Hepatic stellate cell (primary cell): ENCODE measurements around the gene TVP23C.
A peak's percentile ranks its signal among the peaks of the same experiment; 100 is the strongest.

Source experiments
- DNase-seq: peaks from one replicate; pipeline ENCODE4 v3.0.0; 2011; ENCODE audit warnings: low spot score

TVP23C gene

DNA sequence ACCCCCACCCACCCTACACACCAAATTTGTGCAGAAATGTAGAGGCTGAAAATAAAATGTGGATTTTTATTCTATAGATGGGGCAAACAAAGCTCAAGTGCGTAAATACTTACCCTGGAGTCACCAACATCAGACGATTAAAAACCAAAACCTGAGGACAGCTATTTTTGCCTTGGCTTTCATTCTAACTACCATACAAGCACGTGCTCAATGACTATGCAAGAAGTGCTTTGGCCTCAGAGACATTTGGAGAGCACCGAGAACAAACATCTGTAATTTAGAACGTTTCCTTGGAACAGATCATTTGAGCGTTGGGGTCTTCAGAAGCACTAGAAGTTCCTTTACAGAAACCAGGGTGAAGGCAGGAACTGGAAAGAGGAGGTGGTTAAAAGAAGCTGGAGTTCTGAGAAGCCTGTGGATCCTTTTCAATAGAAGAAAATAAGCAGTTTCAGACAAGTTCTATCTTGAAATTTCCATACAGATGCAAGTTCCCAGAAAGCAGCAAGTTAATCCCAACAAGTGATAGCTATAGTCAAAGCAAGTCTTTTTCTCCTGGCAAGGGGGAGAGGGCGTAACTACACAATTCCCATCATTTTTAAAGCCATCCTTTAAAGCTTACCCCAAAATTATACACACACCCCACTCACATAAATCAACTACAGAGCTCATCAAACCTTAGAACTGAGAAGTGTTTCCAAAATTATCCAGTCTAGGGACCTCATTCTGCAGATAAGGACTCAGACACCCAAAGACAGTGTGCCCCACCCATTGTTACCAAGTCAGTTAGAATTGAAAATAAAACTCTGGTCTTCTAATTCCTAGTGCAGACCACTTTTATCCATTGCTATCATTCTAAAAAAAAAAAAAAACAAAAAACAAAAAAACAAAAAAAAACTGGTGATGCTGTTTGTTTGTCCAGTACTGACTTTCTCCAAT, 66.3 kb downstream of the TVP23C start:
- DNase-seq = no peak

DNA sequence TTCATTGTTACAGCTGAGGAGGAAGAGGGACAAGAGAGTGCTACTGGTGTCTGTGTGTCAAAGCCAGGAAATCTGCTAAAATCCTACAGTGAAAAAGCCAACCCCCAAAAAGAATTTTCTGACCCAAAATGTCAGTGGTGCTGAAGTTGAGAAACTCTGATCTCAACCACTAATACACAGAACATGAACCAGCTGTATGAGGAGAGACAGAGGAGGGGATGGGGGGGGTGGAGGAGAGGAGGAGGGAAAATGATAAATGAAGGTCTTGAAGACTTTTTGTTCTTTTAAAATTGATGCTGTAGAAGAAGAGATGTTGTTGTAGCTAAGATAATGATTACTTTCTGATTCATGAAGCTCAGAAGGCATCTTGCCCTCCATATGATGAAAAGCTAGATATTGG, 68.5 kb downstream of the TVP23C start:
- DNase-seq = no peak

DNA sequence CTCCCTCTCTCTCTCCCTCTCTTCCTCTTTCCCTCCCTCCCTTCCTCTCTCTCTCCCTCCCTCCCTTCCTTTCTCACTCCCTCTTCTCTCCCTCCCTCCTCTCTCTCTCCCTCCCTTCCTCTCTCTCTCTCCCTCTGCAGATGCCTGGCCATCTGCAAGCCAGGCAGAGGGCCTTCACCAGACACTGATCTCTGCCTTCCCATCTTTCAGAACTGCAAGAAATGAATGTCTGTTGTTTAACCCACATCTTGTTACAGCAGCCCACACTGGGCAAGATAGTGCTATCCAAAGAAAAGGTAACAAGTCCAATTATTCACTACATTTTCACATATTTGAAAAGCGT, 69.6 kb downstream of the TVP23C start:
- no peak for DNase-seq

DNA sequence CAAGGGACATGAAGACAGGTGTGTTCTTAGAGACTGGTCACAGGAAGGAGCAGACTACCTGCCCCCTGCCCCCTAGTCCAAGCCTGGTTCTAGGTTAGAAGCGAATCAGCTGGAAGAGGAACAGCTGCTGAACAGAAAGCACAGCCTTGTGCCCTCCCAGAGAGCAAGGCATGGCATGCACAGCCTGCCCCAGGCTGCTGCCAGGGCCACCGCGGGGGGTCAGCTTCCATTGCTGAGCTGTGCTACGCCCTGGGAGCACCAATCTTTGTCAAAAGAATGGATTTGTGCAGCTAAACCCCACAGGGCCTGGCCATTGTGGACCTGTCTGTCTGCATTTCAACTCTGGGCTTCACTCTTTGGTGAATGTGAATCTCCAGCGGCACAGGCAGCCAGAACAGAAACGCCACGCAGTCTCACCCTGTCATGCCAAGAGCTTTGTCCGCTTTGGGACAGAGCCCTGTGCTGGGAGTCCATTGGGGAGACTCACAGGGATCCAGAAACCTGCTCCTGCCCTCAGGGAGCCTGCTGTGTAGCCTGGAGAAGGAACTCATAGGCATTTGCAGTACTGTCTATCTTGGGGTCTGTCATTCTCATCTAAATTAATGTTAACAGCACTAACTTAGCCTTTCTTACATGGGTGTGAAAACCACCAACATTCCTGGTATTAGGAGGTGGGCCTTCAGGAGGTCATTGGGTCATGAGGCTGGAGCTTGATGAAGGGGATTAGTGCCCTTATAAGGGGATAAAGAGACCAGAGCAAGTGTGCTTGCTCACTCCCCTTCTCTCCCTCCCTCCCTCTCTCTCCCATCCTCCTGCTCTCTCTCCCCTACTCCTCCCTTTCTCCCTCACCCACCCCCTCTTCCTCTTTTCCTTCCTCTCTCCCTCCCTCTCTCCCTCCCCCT, 70.2 kb downstream of the TVP23C start:
- no peak for DNase-seq

DNA sequence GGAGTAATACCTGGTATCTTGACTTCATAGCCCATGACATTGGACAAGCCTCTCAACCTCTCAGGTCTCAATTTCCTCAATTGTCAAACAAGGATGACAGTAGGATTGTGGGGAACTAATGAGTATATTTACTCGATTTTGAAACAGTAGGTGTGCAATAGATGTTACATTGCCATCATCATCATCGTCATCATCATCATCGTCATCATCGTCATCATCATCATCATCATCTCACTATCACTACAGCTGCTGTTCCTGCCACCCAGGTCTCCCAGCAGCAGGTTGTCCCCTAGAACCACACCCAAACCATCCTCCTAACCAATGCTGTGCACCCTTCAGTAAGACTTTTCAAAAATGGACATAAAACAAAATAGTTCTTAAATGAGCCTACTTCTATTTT, 71.1 kb downstream of the TVP23C start:
- DNase-seq = no peak

DNA sequence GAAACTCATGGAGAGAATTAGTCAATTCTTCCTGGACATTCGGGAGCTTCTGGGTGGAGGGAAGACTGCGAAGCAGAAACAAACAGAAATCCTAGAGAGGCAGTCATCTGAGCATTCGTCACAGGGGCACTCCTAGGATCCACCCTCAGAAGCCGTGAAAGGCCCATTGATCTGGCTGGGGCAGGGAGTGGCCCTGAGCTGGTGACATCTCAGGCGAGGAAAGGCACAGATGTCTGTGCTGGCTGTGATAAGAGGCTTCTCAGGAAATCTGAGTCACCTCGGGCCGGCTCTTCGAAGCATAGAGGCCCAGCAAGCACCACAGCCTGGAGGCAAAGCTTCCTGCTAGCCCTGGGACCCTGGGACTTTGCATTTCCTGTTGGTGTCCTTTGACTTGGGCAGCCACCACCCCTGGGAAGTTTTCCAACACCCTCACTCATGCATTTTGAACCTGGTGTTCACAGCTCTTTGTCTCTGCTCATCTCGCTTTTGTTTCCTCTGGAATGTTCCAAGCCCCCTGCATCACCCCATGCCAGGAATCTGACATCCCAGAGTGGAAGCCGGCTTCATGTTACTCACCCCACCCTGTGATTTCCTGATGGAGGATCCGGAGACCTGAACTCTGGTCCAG, 72.5 kb downstream of the TVP23C start:
- peak; percentile 71 for DNase-seq

DNA sequence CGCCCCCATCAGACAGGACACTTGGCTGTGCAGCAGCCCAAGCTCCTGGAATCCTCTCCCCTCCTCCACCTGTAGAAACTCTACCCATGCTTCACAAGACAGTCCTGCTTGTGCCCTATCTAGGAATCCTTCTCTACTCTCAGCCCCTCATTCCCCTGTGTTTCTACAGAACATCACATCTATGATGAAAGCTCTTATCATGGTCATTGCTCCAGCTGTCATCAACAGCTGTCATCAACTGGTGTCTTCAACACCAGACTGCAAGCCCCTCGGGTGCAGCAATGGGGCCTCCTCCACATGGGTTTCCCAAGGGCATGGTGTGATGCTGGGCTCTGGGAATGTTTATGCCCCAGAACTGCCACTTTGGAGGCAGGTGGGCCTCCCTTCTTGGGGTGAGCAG, 74.7 kb downstream of the TVP23C start:
- DNase-seq = no peak

DNA sequence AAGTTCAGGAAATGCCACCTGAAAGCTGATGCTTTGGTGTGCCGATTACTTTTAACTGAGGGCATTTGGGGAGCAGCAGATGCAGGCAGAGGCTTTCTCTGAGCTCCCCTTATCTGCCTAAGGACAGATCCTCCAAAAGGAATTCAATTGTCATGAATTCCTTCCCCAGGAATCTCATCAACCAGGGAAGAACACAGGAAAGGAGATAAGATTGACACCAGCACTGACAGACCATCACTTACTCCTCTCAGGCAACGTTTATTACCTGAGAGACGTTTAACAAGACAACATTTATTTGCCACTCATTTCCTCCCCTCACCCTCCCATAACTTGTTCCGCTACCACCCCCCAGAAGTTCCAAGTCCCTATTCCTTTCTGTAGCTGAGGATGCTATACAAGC, 78.2 kb downstream of the TVP23C start:
- DNase-seq = no peak

DNA sequence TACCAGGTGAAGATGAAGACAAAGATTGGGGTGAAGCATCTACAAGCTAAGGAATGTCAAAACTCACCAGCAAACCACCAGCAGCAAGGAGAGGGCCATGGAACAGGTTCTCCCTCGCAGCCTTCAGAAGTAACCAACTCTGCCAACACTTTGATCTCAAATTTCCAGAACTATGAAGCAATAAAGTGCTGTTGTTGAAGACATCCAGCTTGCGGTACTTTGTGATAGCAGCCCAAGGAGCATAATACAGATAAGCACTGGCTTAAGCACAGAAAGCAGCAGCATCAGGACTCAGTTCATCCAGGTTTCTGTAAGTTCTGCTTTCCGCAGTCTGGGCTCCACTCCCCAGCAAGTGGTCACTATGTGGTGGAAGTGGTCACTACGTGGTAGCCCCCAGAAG, 79.9 kb downstream of the TVP23C start:
- DNase-seq = no peak

DNA sequence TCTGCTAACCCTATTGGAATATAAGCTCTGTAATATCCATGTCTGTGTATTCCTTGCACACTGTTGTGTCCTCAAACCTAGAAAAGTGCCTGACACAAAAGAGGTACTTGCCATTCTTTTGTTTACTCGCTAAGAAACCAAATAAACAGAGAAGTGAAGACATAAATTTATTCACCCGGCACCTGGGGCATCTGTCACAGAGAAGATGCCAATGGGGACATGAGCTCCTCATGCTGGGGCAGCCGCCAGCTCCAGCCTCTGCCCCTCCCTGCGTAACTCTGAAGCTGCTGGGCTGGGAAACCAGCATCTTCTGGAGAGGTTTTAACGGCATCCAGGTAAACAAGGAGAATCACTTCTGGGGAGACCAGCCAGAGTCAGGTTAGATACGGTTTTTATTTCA, 80.8 kb downstream of the TVP23C start:
- no peak for DNase-seq

DNA sequence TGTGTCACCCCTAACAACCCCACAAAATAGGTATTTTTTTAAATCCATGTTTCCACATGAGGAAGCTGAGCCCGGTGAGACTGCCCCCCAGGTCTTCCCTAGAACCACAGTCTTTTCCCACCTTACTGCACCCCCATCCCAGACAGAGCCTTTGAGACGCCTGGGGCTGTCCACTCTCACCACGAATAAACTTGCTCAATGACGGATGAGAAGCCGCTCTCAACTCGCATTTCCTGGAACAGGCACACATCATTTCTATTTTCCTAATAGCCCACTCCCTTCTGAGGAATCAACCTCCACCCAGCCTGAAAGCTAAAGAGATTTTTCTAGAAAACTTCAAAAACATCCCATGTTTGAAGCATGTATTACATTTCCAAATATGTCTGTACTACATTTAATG, 81.8 kb downstream of the TVP23C start:
- no peak for DNase-seq

DNA sequence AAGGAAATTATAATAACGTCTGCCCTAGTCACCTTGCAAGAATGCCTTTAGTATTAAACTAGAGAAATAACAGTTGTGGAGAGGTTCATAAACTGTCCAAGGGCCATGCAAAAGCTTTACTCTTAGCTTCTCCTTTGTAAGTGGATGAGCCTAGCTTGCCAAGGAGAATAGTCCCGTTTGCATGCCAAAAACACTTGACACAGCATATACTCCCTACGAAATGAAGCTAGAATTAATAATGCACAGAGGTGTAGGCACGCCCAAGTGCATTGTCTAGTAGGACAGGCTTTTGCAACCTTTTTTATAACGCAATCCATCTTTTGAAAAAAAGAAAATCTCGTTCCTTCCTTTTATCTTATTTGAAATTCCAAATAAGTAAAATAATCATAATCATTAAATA, 83.1 kb downstream of the TVP23C start:
- no peak for DNase-seq

DNA sequence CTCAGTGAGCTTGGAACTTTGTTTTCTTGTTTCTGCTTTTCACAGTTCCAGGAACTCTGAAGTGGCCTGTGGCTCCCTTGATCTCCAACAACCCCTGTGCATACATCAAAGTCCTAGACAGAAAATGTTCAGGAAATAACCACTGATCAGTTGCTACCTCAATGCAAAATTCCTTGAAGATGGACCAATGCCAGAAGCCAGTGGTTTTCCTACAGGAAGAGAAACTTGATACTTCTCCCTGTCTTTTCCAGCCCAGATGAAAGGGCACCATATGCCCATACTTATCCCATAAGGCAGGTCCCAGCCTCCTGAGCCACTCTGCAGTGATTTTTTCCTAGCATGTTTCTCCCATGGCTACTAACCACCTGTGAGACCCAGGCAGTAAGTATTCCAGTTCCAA, 83.6 kb downstream of the TVP23C start:
- DNase-seq = no peak

DNA sequence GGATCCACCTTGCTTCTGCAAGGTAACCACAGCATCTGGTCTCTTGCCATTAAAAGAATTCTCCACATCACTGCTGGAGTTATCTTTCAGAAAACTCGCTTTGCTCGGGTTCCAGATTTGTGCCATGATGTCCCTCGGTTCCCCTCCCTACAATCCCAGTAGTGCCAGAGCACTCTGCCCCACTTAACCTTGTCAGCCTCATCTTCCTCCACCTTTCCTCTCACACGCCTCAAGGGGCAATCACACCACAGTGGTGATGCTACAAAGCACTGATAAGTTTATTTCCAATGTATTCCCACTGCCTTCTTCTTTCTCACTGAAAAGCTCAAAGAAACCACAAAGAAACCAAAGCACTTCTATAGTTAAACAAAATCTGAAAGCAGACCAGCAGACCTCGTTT, 84.4 kb downstream of the TVP23C start:
- DNase-seq = no peak

DNA sequence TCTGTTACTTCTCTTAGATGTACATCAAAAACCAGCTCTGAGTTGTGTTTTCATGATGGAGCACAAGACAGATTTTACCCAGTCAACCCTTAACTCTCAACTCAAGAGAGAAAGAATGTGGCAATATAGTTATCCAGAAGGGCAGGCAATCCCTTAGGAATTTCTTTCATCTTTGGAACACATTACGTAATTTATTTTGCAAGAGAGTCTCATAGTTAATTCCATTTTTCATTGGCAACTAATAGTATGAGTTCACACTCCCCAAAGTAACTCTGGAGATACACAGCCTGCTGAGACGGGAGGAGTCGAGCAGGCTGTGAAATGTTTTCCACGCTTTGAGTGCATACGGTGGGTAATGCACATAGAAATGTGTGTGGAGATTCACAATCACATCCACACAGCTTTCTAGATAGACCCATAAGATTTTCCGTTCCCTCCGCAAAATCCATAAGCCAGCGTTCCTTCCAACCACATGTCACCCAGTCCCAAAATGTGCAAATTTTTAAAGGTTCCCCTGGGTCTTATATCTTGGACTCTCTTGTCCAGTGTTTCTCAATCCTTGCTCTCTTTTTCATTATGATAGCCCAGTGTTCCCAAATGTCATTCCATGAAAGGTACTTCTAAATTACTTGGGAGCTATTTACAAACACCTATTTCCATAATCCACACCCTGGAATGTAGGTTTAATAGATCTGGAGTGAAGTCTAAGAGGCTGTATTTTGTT, 87.5 kb downstream of the TVP23C start:
- no peak for DNase-seq

DNA sequence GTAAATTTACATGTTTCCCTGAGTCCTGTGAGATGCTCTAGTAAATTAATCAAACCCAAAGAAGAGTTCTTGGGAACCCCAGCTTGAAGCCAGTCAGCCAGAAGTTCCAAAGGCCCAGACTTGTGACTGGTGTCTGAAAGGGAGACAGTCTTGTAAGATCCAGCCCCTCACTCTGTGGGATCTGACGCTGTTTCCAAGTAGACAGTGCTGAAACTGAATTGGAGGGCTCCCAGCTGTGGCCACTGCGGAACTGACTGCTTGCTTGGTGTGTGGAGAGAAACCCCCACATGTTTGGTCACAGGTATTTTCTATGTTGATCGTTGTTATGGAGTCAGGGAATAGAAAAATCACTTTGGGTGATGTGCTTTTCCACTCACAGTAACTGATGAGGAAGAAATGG, 90.4 kb downstream of the TVP23C start:
- DNase-seq = no peak

DNA sequence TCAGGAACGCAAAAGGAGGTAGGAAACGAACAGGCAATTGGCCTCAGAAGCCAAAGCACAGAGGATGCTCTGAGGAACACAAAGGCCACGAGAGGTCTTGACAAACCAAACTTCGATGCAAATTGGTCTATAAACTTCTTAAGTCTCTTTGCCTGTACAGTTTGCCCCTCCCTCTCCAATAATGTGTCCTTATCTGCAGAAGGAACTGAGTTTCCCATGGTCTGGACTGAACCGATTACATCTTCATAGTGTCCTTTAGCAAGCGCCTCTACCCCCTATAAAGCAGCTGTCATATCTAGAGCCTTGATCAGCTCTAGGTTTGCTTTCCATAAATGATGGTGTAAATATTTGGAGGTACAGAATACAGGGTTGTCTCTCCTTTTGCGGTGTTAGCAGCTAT, 92.7 kb downstream of the TVP23C start:
- DNase-seq = no peak

DNA sequence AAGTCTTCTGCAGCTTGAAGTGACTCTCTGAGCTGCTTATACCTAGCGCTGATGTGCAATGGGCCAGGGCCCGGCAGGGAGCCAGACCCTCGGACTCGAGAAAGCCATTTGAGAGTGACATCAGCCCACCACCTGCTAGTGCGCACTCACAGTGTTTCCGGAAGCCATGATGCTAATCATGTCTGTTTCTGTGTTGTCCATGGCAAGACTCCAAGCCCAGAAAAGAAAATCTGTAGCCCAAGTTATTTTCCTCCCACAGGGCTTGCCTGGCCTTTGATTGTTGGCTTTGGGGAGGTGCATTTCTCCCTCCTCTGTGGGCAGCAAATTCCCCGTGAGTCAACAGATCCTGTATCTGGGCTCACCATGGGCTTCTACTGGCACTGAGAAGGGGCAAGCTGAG, 94.0 kb downstream of the TVP23C start:
- DNase-seq = peak; percentile 32

DNA sequence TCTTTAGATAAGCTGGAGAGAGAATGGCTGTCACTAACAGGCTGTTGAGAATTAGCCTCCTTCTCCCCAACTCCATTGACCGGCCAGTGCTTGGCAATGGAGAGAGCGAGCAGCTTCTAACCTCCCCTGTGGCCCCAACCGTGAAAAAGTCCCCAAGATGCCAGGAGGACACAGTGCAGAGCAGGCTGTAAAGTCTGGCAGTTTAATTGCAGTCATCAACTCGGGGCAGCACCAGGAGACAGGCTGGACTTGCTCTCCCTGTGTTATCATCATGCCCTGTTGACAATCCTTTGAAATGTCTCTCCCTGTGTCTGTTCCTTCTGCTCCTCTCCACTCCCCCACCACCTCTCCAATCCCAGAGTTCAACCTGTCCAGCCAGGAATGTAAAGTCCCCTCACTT, 95.2 kb downstream of the TVP23C start:
- no peak for DNase-seq

DNA sequence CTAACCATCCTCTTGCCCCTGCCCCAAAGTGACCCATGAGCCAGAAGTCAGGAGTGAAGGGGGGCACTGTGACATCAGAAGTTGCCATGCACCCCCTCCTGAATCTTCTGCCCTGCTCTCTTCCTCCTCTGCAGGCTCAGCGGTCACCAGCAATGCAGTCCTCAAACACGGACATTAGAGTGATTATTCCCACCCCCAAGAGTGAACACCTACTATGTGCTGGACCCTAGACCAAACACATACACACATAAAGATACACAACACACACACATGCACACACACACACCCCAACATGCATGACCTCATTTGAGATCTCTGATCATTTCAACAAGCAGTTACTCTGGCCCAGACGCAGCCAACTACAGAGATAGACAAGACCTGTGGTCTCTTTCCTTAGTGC, 95.7 kb downstream of the TVP23C start, which contains the start of gene CDRT4:
Gene CDRT4 (minus strand): TSS at position 30 of the 400 bp plus-strand sequence. CDS start 27,383 bp downstream, outside the sequence.
- DNase-seq = no peak

DNA sequence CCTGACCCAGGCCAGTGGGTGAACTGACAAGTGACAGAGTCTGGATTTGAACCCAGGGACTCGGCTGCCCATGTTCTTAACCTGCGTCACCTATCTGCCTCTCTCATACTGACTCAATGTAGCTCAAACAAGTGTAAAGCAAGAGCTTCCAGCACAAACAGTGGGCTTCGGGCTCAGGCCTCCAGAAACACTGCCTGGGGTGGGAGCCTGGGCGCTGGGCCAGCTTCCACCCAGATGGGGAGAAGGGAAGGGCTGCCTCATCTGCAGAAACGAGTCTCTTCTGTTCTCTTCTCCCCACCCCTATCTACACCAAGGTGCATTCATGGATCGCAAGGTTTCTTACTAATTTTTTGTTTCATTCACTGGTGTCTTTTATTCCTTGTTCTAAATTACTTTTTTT, 97.2 kb downstream of the TVP23C start:
- DNase-seq = no peak
